MV-4-11 (cell line): ENCODE measurements around the gene ATP4A.
A peak's percentile ranks its signal among the peaks of the same experiment; 100 is the strongest.
"Not testable (repeated sequence)": the region's sequence is repeated elsewhere in the genome, so short reads cannot be mapped to it uniquely, and the experiment has no call there.

ENCODE experiments used
- DNase-seq: peaks from one replicate; lab custom pipeline; 2025; lab: John Stamatoyannopoulos, UW

The ATP4A gene

DNA sequence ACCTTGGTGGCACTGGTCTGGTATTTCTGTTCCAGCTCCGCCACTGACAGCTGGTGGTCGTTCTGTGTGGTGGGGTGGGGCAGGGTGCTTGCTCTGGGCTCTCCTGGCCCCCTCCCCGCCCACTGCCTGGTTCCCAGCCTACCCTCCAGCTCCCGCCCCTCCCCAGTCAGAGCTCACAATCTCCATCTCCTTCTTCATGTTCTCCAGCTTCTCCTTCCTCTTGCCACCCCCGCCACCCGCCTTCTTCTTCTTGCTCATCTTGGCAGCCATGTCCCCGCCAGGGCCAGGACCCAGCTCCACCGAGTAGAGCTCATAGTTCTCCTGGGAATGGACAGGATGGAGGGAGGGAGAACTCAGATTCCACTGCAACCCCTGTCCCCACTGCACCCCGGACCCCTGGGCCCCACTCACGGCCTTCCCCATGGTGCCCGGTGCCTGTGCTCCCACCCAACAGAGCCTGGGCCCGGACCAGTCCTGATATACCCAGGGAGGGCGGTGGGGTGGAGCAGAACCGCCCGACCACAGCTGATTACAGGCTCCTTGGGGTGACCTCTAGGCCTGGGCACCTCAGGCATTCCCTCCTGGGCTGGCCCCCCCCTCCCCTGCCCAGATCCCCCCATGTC lies at the start of gene ATP4A:
Gene ATP4A, minus strand, starts transcription at position 452 of the 623 bp plus-strand sequence. Its CDS starts 29 bp downstream, at position 423.
- no peak for DNase-seq

DNA sequence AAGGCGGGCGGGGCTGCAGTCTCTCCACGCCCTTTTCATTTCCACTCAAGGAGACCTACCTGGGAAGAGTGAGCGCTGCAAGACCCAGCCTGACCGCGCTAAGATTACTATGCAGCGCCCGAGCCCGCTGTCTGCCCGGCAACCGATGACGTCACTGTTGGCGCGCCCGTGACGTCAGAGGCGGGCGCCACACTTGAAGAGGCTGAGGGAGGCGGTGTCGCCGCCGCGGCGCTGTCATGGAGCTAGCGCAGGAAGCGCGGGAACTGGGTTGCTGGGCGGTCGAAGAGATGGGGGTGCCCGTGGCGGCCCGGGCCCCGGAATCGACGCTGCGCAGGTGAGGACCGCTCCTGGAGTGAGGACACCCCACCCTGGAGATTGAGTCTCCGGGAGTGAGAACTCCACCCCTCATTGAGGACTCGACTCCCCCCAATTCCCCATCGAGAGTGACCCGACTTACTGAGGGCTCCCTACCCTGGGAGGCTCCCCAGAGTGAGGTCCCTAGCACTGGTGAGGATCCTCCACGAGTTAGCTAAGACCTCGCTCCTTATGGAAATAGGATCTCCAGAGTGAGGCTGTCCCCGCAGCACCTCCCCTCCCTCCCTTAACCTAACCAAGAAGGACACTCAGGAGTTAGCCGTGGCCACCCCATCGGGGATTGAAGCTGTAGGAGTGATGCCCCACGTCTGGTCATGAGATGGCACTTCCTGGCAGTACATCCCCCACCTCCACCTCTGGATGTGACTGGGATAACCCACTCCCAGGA lies 49.3 kb upstream of the ATP4A start, which contains the start of gene HAUS5:
Gene HAUS5, plus strand, starts transcription at position 177 of the 763 bp plus-strand sequence. Its CDS starts 60 bp downstream, at position 237.
- DNase-seq, result peak; percentile 93

DNA sequence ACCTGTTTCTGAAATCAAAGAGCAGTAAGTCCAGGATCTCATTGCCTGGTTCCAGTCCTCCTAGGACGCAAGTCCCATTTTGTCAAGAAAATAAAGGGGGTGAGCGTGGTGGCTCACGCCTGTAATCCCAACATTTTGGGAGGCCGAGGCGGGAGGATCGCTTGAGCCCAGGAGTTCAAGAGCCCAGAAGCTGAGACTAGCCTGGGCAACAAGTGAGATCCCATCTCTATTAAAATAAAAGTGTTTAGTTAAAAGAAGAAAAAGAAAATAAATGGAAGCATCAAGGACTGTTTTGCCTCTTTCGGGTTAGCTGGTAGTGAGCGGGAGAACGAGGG lies 48.7 kb upstream of the ATP4A start:
- no peak for DNase-seq

DNA sequence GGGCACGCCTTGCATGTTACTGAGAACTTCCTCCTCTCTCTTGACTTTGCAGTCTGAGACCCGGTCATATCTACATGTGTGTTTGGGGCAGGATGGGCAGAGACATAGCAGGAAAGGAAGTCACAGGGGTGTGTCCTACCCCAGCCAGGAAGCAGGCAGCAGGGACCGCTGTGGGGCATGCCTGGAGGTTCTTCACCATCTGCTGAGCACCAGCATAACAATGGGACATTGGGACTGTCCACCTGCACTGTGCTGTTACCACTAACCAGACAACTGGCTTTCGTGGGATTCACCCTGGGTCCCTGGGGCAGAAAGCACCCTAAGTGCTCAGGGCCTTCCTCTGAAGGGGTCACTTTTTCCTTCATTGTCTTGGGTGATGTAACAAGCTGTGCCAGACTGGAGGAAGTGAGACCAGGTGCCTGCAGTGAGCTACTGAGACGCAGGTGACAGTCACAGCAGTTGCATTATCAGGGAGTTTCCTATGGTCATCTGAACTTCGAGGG lies 46.4 kb upstream of the ATP4A start:
- DNase-seq, result peak; percentile 53

DNA sequence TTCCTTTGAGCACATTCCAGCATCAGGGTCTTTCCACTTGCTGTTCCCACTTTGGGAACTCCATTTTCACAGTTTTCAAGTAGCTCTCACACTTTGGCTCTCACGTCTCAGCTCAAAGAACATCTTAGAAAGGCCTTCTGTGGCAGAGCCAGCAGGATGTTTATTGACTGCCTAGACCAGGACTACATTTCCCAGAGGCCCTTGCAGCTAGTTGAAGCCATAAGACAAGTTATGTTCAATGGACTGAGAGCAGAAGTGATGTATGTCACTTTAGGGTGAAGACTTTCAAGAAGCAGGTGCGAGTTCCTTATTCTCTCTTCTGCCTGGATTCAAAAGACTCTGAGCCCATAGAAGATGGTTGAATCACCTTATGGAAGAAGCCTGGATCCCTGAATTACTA lies 44.8 kb upstream of the ATP4A start:
- DNase-seq, result peak; percentile 23

DNA sequence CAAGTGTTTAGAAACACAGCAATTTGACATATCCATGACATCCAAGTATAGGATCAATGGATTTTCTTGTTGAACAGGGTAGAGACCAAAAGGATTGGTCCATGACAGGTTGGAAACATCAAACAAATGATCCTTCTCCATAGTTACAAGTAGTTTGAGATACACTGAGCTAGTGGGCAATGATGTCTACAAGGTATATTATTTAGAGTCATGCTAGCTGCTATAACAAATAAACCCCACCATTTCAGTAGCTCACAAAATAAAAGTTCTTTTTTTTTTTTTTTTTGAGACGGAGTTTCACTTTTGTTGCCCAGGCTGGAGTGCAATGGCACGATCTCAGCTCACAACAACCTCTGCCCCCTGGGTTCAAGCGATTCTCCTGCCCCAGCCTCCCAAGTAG lies 44.2 kb upstream of the ATP4A start:
- DNase-seq, result no peak

DNA sequence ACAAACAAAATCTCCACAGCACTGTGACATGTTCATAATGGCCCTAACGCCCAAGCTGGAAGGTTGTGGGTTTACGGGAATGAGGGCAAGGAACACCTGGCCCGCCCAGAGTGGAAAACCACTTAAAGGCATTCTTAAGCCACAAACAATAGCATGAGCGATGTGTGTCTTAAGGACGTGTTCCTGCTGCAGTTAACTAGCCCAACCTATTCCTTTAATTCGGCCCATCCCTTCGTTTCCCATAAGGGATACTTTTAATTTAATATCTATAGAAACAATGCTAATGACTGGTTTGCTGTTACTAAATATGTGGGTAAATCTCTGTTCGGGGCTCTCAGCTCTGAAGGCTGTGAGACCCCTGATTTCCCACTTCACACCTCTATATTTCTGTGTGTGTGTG lies 43.7 kb upstream of the ATP4A start:
- DNase-seq, result not testable (repeated sequence)

DNA sequence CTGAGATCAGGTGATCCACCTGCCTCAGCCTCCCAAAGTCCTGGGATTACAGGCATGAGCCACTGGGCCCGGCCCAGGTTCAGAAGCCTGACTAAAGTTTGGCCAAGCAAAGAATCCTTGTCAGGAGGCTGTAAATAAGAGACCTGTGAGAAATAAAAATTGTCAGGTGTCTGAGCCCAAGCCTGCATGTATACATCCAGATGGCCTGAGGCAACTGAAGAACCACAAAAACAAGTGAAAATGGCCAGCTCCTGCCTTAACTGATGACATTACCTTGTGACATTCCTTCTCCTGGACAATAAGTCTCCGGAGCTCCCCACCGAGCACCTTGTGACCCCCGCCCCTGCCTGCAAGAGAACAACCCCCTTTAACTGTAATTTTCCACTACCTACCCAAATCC lies 41.0 kb upstream of the ATP4A start:
- not testable (repeated sequence) for DNase-seq

DNA sequence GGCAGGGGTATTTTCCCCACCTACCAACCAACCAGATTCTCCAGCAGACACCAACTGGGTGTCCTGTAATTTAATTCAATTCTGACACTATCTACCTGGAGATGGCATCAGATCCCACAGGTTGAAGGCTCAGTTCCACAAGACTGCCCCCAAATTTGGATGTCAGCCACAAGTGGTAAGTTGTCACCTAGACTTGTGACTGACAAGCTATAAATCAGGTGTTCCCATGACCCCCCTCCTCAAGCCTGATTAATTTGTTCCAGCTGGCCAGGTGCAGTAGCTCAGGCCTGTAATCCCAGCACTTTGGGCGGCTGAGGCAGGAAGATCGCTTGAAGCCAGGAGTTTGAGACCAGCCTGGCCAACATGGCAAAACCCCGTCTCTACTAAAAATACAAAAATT lies 38.5 kb upstream of the ATP4A start:
- no peak for DNase-seq

DNA sequence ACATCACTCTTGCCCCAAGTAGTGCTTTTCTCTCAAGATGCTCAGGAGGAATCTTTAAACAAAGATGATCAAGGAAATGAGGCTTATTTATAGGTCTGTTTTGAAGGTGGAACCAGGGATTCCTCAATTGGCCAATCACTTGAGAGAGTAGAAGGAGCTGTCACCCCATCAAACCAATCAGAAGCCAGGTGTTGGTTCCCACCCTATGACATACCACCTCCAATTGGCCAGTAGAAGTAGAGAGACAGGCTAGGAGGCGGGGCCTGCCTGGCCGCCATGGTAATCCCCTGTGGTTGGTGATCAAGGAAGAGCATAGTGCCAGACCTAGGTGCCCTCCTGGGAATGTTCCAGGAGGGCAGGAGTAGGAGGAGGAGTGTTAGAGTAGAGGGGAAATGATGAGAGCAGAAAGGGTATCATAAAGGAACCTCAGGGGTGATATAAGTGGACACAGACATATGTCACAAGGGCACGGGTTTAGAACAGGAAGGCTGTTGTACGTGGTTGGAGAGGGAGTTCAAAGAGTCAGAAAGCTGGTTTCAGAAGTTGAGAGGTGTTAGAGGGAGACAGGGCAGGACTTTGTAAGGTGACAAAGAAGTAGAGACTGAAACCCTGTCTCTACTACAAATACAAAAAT lies 33.0 kb upstream of the ATP4A start:
- peak; percentile 55 for DNase-seq

DNA sequence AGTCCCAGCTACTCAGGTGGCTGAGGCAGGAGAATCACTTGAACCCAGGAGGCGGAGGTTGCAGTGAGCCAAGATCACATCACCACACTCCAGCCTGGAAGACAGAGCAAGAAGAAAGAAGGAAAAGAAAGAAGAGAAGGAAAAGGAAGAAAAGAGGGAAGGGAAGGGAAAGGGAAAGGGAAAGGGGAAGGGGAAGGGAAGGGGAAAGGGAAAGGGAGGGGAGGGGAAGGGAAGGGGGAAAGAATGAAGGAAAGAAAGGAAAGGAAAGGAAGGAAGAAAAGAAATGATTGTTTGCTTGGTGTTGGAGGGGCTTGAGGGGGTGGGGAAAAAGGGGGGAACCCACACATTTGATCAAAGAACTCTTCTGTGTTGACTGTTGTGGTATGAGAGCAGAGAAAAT lies 32.5 kb upstream of the ATP4A start:
- DNase-seq, result no peak

DNA sequence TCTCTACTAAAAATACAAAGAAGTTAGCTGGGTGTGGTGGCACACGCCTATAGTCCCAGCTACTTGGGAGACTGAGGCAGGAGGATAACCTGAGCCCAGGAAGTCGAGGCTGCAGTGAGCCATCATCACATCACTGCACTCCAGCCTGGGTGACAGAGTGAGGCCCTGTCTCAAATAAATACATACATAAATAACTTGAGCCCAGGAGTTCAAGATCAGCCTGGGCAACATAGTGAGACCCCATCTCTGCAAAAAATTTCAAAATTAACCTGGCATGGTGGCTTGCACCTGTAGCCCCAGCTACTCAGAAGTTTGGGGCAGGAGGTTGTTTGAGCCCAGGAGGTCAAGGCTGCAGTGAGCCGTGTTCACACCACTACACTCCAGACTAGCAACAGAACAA lies 31.6 kb upstream of the ATP4A start:
- DNase-seq, result not testable (repeated sequence)

DNA sequence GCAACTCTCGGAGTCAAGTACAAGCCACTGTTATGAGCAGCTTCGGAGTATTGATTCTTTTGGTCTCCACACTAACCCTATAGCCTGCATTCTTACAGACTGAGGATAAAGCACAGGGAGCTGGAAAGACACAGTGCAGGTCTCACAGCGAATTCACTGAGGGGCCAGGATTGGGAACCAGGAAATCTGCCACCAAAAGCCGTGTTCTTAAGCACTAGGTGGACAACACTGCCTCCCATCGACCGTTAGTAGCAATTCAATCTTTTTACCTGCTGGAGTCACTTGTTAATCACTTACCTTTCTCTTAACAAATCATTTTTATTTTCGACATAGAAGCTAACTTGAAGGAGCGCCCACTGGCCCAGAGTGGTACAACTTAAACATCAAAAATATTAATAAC lies 28.8 kb upstream of the ATP4A start:
- peak; percentile 12 for DNase-seq

DNA sequence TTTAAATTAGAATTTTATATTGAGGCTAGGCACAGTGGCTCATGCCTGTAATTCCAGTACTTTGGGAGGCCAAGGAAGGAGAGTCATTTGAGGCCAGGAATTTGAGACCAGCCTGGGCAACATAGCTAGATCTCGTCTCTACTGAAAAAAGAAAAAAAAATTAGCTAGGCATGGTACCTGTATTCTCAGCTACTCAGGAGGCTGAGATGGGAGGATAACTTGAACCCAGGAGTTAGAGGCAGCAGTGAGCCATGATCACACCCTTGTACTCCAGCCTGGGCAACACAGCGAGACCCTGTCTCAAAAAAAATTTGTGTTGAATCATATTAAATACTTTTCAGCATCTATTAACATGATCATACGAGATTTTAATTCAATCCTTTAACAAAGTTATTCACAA lies 27.4 kb upstream of the ATP4A start:
- DNase-seq, result no peak

DNA sequence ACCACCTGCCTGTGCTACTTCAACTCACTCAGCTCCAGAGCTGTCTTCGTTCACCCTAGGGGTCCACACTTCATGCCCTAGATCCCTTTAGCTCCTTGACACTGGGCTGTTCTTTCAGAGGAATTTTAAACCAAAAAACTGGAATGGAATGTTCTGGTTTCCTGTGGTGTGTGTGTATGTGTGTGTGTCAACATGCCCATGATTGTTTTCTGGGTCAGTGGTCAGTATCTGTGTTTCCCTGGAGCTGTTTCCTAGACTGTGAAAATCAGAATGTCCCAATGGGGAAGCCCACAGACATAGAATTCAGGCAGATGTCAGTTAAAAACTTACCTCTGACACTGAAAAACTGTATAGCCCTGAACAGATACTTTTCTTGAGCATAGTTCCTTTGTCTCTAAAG lies 23.9 kb upstream of the ATP4A start:
- no peak for DNase-seq

DNA sequence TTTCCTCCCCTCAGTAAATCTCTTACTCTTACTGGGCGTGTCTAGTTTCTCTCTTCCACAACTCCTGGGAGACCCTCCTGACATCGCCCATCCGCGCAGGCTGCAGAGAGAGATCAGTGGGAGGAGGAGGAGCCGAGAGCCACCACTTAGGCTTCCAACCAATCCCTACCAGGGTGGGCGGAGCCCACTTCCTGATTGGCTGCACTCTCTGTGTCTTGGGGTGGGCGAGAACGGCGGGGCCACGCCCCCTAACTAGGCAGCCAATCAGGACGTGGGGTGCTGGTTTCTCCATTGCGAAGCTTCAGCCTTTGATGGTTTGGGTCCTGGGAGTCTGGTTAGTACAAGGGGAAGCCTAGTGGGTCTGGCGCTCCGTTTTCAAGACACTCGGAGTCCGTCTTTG lies 22.4 kb upstream of the ATP4A start, which contains the start of gene PMIS2:
Gene PMIS2, plus strand, starts transcription at position 326 of the 400 bp plus-strand sequence. CDS start 87 bp downstream, outside the sequence.
- DNase-seq, result no peak

DNA sequence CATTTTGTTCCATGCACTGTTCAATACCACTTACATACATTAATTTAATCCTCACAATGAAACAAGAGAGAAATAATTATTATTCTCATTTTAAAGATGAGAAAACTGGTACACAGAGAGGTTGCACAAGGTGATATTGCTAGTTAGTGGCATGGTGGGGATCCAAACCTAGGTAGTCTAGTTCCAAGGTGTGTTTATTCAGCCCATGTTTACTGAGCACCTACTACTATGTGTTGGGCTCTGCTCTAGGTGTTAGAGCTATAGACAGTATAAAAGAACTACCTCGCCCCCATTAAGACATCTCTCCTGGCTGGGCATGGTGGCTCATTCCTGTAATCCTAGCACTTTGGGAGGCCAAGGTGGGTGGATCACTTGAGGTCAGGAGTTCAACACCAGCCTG lies 19.3 kb upstream of the ATP4A start:
- no peak for DNase-seq

DNA sequence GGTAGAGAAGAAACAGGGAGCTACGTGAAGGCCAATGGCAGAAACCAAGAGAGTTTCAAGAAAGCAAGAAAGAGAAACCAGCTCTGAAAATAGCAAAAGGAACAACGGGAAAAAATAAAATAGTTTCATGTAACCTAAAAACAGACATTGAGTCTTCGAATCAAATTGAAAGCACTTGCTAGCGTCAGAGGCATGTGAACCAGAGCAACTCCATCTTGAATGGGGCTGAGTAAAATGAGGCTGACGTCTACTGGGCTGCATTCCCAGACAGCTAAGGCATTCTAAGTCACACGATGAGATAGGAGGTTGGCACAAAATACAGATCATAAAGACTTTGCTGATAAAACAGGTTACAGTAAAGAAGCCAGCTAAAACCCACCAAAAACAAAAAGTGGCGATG lies 15.2 kb upstream of the ATP4A start:
- DNase-seq, result no peak

DNA sequence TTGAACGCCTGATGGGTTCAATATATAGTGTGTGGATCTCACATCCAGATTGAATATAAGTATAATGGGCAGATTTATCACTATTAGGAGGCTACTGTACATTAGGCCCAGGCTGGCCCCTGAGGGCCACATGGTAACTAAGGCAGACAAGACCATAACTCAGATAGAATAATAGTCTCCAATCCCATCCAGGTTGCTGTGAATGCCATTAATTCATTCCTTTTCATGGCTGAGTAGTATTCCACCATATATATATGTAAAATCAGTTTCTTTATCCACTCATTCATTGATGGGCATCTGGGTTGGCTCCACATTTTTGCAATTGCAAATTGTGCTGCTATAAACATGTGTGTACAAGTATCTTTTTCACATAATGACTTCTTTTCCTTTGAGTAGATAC lies 14.5 kb upstream of the ATP4A start:
- no peak for DNase-seq

DNA sequence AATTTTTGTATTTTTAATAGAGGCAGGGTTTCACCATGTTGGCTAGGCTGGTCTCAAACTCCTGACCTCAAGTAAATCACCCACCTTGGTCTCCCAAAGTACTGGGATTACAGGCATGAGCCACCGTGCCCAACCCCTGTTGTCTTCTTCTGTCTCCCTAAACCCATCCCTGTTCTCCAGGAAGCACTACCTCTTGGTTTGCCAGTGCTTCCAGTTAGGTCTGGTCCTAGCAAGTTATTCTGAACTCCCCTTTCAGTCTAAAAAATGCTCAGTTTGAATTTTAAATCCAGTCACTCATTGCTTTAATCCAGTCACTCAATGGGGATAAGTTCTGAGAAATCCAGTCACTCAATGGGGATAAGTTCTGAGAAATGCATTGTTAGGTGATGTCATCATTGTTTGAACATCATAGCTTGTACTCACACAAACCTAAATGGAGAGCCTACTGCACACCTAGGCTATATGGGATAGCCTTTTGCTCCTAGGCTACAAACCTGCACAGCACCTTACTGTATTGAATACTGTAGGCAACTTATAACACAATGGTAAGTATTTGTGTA lies 8.0 kb upstream of the ATP4A start:
- no peak for DNase-seq

DNA sequence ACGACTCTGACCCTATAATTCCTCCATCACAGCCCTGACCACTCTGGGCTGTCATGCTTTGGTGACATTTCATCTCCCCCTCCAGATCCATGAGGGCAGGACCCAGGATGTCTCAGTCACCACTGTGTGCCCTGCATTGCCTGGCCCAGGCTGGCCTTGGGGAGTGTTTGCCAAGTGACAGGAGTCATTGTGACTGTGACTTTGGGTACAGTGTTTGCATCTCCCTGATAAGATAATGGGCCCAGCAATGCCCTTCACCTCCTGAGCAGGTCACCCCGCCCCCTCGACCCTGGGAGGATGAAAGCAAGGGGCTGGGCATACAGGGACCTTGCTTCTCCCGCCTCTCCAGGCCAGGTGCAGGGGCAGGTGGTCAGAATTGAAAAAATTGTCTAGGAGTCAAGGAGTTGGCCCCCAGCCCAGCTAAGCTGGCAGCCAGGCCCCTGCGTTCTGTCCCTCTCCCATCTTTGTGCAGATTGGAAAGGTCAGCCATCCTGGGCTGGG lies 5.9 kb upstream of the ATP4A start:
- DNase-seq, result no peak

DNA sequence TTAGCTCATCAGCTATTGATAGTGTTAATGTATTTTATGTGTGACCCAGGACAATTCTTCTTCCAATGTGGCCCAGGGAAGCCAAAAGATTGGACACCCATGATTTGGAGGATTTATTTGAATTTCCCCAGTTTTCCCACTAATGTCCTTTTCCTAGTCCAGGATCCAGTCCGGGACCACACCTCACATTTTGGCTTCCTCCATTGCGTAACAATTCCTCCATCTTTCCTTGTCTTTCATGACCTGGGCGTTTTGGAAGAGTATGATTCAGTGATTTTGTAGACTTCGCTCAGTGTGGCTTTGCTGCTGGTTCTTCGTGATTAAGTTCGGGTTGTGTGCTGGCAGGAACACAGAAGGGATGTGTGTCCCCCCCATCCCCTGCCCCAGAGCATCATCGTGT lies 3.3 kb upstream of the ATP4A start:
- DNase-seq, result no peak
